Aorta (tissue), 5 donors: ENCODE data around the gene GPR18. TPM values are rescaled to one million over a fixed set of nuclear protein-coding genes. Genes with fewer than 3 reads are reported as not detected.

Experiments used
- ATAC-seq: fragments of 200-7000 bp; cut with Tn5 transposase; one replicate; pipeline ENCODE4 v1.9.1; 2022; ENCODE audit warnings: moderate library complexity; ENCODE audit not compliant: low FRiP score
- DNase-seq, 2 donors: peaks; one replicate each; pipeline ENCODE4 v3.0.0-alpha.2; 2020
- H3K27ac ChIP-seq, 2 donors: one replicate each; pipeline ENCODE4 v1.5.1; 2013; ENCODE audit warnings: low read length in 2 of 2, mild to moderate bottlenecking in 2 of 2, moderate library complexity in 2 of 2, control low read depth in 1 of 2, inconsistent platforms in 1 of 2, low read depth in 1 of 2
- H3K27me3 ChIP-seq, 2 donors: one replicate each; pipeline ENCODE4 v1.6.1; 2013; ENCODE audit warnings: control low read depth in 1 of 2, low read length in 1 of 2, mild to moderate bottlenecking in 1 of 2, moderate library complexity in 1 of 2; ENCODE audit not compliant: insufficient read depth in 2 of 2, control insufficient read depth in 1 of 2
- H3K36me3 ChIP-seq, 2 donors: one replicate each; pipeline ENCODE4 v1.6.1; 2013; ENCODE audit warnings: control low read depth in 1 of 2, low read length in 1 of 2, mild to moderate bottlenecking in 1 of 2; ENCODE audit not compliant: insufficient read depth in 2 of 2, control insufficient read depth in 1 of 2
- H3K4me1 ChIP-seq, 2 donors: one replicate each; pipeline ENCODE4 v1.6.1; 2013; ENCODE audit warnings: low read length in 2 of 2, control low read depth in 1 of 2, mild to moderate bottlenecking in 1 of 2, moderate library complexity in 1 of 2; ENCODE audit not compliant: insufficient read depth in 2 of 2, control insufficient read depth in 1 of 2
- H3K4me3 ChIP-seq, 2 donors: one replicate each; pipeline ENCODE4 v1.5.1; 2013; ENCODE audit warnings: low read length in 2 of 2, control low read depth in 1 of 2, mild to moderate bottlenecking in 1 of 2
- H3K9me3 ChIP-seq: one replicate; pipeline ENCODE4 v1.6.1; 2013; ENCODE audit warnings: mild to moderate bottlenecking, low read length; ENCODE audit not compliant: control insufficient read depth
- WGBS, 2 donors: extraction: QIAGEN DNeasy Blood & Tissue Kit; methylation state at CpG; one replicate each; pipeline ENCODE4 v1.1.7; 2013; 5-methylcytosine and 5-hydroxymethylcytosine counted together
- intact Hi-C, 2 donors: fragments of 100-400 bp; cut with DNase I; formaldehyde crosslinking; loops; one replicate each; pipeline versions ENCODE4 v1.14.2 to v1.15.0; 2022
- polyA plus RNA-seq, 2 donors: library from polyadenylated mRNA; stranded (reverse); fragments of 200-250 nt; gene quantifications; one replicate each; pipeline ENCODE4 v1.2.3, GENCODE V29; 2013
- total RNA-seq, 2 donors: library from RNA; stranded (reverse); fragmentation: NEBNext Ultra II Directional; extraction: Animal tissue kit (Norgen Biotek cat#: 25700); gene quantifications; one replicate each; pipeline ENCODE4 v1.2.1, GENCODE V29; 2021
- donor health status: healthy with polysubstance abuse.
- donor health status: Bipolar disorder and iron deficiency.
- donor health status: DM: no; HTN: no; CAD: no.
- donor health status: DM: no; HTN: no; CAD: no.
- donor health status: DM: yes; HTN: yes; CAD: no.

The GPR18 gene
- total and polyA plus RNA-seq, 4 donors: 0.24 to 1.5 (median 0.55) TPM; not detected in 1

GRCh38 chr13:99207511-99207910 is 50.7 kb downstream of the GPR18 start:
- Histone ChIP-seq H3K9me3 (no peaks in the 10 kb centered on the region), H3K4me3 (no peak overlapping the region), H3K4me1 (no peaks in the 10 kb centered on the region), H3K27me3 (no peaks in the 10 kb centered on the region), H3K36me3 (no peaks in the 10 kb centered on the region), H3K27ac (no peak overlapping the region)
- ATAC-seq: no peak
- 90 to 94% methylated on average over 7 of the region's 7 CpGs for WGBS, 2 donors
- DNase-seq: no peak
- intact Hi-C loops: no loop called here

GRCh38 chr13:99206873-99207272 is 51.3 kb downstream of the GPR18 start:
- WGBS, 2 donors: 89 to 95% methylated on average over 5 of the region's 5 CpGs
- Histone ChIP-seq H3K4me1 (no peaks in the 10 kb centered on the region), H3K27me3 (no peaks in the 10 kb centered on the region), H3K9me3 (no peaks in the 10 kb centered on the region), H3K27ac (no peak overlapping the region), H3K4me3 (no peak overlapping the region), H3K36me3 (no peaks in the 10 kb centered on the region)
- intact Hi-C loops: no loop called here
- ATAC-seq (no peak), DNase-seq (no peak)

- 95 to 99% methylated on average over 8 of the region's 8 CpGs for WGBS, 2 donors
- DNase-seq (no peak), ATAC-seq (no peak)
- H3K4me3 ChIP-seq: no peak overlapping the region
- H3K27ac ChIP-seq: no peak overlapping the region
- H3K4me1 ChIP-seq: no peaks in the 10 kb centered on the region
- no peaks in the 10 kb centered on the region for H3K36me3 ChIP-seq
- H3K27me3 ChIP-seq: no peaks in the 10 kb centered on the region
- H3K9me3 ChIP-seq: no peaks in the 10 kb centered on the region
- intact Hi-C loops: no loop called here
These were observed 52.0 kb downstream of the GPR18 start for GRCh38 chr13:99206226-99206625.

- no peaks in the 10 kb centered on the region for H3K36me3 ChIP-seq
- WGBS, 2 donors: 91 to 94% methylated on average over 22 of the region's 22 CpGs
- H3K4me3 ChIP-seq: no peak overlapping the region
- no peaks in the 10 kb centered on the region for H3K27me3 ChIP-seq
- intact Hi-C loops: no loop called here
- no peaks in the 10 kb centered on the region for H3K9me3 ChIP-seq
- no peak overlapping the region for H3K27ac ChIP-seq
- H3K4me1 ChIP-seq: no peaks in the 10 kb centered on the region
- DNase-seq (no peak), ATAC-seq (no peak)
These were observed 52.5 kb downstream of the GPR18 start for GRCh38 chr13:99205621-99206220.

Other genes starting within 250 kb of the GPR18 start
- gene UBAC2, start 57.5 kb downstream of the GPR18 start, total RNA-seq: 10 to 100 TPM; 44.4 to 52.0 TPM
- gene UBAC2, start 57.5 kb downstream of the GPR18 start, polyA plus RNA-seq: 10 to 100 TPM; 45.0 to 54.2 TPM
- gene GPR183, start 49.0 kb upstream of the GPR18 start, total RNA-seq: 10 to 100 TPM; 18.7 to 25.3 TPM
- gene GPR183, start 49.0 kb upstream of the GPR18 start, polyA plus RNA-seq: 1 to 10 TPM; 1.7 to 9.1 TPM
- 10 to 100 TPM; 74.5 to 93.3 TPM for gene TM9SF2, start 243.1 kb upstream of the GPR18 start, total RNA-seq
- 10 to 100 TPM; 41.3 to 72.6 TPM for gene TM9SF2, start 243.1 kb upstream of the GPR18 start, polyA plus RNA-seq